Smooth muscle cell (in vitro differentiated cells): ENCODE results near the gene ZDHHC14. TPM values are rescaled to one million over a fixed set of nuclear protein-coding genes. Genes with fewer than 3 reads are reported as not detected.

Experiments
- DNase-seq: peaks from one replicate; lab custom pipeline; 2025; ENCODE audit not compliant: unreplicated experiment; lab: John Stamatoyannopoulos, UW
- H2AFZ ChIP-seq: fragments of 200-600 bp; sonication (generic); 2 replicates; pipeline ENCODE4 v1.6.0; 2016; ENCODE audit warnings: antibody characterized with exemption, low read depth, mild to moderate bottlenecking
- H3F3A ChIP-seq: fragments of 200-600 bp; sonication (generic); 2 replicates; pipeline ENCODE4 v1.6.0; 2017; ENCODE audit warnings: antibody characterized with exemption, low read depth
- H3K27ac ChIP-seq: fragments of 200-600 bp; sonication (generic); 2 replicates; pipeline ENCODE4 v1.5.1; 2016; ENCODE audit warnings: low read depth, mild to moderate bottlenecking
- H3K27me3 ChIP-seq: fragments of 200-600 bp; sonication (generic); 2 replicates; pipeline ENCODE4 v1.6.1; 2016; ENCODE audit warnings: low read depth, mild to moderate bottlenecking
- H3K36me3 ChIP-seq: fragments of 200-600 bp; sonication (generic); 2 replicates; pipeline ENCODE4 v1.5.1; 2016; ENCODE audit warnings: low read depth
- H3K4me1 ChIP-seq: fragments of 200-600 bp; sonication (generic); 2 replicates; pipeline ENCODE4 v1.5.1; 2016; ENCODE audit warnings: low read depth
- H3K4me2 ChIP-seq: fragments of 200-600 bp; sonication (generic); 2 replicates; pipeline ENCODE4 v1.6.0; 2016; ENCODE audit warnings: mild to moderate bottlenecking
- H3K4me3 ChIP-seq: fragments of 200-600 bp; sonication (generic); 2 replicates; pipeline ENCODE4 v1.5.1; 2016; ENCODE audit warnings: mild to moderate bottlenecking
- H3K79me2 ChIP-seq: fragments of 200-600 bp; sonication (generic); 2 replicates; pipeline ENCODE4 v1.6.0; 2016; ENCODE audit warnings: low read depth, mild to moderate bottlenecking
- H3K9ac ChIP-seq: fragments of 200-600 bp; sonication (generic); 2 replicates; pipeline ENCODE4 v1.6.0; 2016; ENCODE audit warnings: low read depth
- H3K9me3 ChIP-seq: fragments of 200-600 bp; sonication (generic); replicated peaks from 2 replicates; pipeline ENCODE4 v1.5.1; 2016; ENCODE audit warnings: low read depth
- H4K20me1 ChIP-seq: fragments of 200-600 bp; sonication (generic); 2 replicates; pipeline ENCODE4 v1.6.0; 2016; ENCODE audit warnings: low read depth
- WGBS: methylation state at CpG from one replicate; pipeline ENCODE4 v1.1.7; 2016; ENCODE audit warnings: low lambda C conversion rate; 5-methylcytosine and 5-hydroxymethylcytosine counted together
- polyA plus RNA-seq: library from polyadenylated mRNA; unstranded; fragments of >200 nt; fragmentation: Nextera tagmentation; extraction: Ambion mirVana; gene quantifications from 2 replicates; pipeline ENCODE4 v1.2.1, GENCODE V29; 2016
- total RNA-seq: library from RNA; depleted of rRNA; stranded (reverse); fragments of >200 nt; gene quantifications from 2 replicates; pipeline ENCODE4 v1.2.3, GENCODE V29; 2014
- TF ChIP-seq, protein P1 (sequence below): fragments of 200-600 bp; sonication (generic); IDR thresholded peaks from 2 replicates; pipeline ENCODE4 v1.5.1; 2017; ENCODE audit warnings: borderline replicate concordance, mild to moderate bottlenecking, antibody characterized with exemption; ENCODE audit not compliant: insufficient read depth, poor library complexity, severe bottlenecking

ZDHHC14 gene
- total and polyA plus RNA-seq, 2 experiments from 2014 or later, result 1.3 to 1.6 TPM

DNA sequence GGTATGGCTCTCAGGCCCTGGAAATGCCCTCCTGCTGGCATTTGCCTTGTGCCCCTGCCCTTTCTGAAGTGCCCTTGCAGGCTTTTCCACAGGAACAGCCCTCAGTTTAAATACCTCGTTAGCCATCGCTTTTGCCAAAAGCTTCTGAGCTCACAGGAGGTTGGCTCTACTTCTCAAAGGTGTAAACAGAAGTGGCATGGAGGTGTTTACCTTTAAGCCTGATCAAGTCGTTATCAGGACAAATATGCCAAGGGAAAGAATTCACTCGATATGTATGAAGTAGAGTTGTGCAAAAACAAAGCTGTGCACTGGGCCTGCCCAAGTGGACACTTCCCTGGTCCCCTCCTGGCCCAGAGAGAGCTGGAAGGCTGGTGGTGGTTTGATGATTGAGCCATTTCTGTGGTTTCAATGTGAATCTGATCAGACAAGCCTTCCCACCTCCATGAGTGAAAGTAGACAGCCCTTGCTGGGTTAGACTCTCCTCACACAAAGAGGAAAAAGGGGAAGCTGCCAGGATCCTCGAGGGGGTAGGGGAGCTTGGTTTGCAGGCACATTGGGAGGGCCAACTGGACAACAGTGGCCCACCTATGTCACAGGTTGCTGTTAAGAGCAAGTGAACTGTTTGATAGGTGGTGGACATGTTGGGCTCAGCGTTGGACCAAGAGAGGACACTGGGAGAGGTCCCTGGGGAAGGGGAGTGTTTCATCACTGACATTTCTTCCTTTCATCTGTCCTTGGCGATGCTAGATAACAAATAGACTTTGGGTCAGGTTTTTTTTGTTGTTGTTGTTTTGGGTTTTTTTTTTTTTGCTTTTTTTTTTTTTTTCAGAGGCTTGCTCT is 98.7 kb downstream of the ZDHHC14 start:
- no peak overlapping the region for H3K4me3 ChIP-seq
- no peak for DNase-seq
- H3K79me2 ChIP-seq, result no peaks in the 10 kb centered on the region
- no peak overlapping the region for H3K27ac ChIP-seq
- peaks cover 4% of the 10 kb centered on the region for H3K27me3 ChIP-seq
- TF ChIP-seq, protein P1, sequence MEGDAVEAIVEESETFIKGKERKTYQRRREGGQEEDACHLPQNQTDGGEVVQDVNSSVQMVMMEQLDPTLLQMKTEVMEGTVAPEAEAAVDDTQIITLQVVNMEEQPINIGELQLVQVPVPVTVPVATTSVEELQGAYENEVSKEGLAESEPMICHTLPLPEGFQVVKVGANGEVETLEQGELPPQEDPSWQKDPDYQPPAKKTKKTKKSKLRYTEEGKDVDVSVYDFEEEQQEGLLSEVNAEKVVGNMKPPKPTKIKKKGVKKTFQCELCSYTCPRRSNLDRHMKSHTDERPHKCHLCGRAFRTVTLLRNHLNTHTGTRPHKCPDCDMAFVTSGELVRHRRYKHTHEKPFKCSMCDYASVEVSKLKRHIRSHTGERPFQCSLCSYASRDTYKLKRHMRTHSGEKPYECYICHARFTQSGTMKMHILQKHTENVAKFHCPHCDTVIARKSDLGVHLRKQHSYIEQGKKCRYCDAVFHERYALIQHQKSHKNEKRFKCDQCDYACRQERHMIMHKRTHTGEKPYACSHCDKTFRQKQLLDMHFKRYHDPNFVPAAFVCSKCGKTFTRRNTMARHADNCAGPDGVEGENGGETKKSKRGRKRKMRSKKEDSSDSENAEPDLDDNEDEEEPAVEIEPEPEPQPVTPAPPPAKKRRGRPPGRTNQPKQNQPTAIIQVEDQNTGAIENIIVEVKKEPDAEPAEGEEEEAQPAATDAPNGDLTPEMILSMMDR, result no peak
- no peaks in the 10 kb centered on the region for H3F3A ChIP-seq
- H3K4me1 ChIP-seq, result no peaks in the 10 kb centered on the region
- WGBS, result 92% methylated on average over 7 of the region's 7 CpGs
- no peak overlapping the region for H2AFZ ChIP-seq
- no peaks in the 10 kb centered on the region for H3K36me3 ChIP-seq
- no peak overlapping the region for H3K9ac ChIP-seq
- no peaks in the 10 kb centered on the region for H3K9me3 ChIP-seq
- no peak overlapping the region for H3K4me2 ChIP-seq
- no peaks in the 10 kb centered on the region for H4K20me1 ChIP-seq

- H3K9ac ChIP-seq, result no peak overlapping the region
- H3K4me1 ChIP-seq, result no peaks in the 10 kb centered on the region
- no peaks in the 10 kb centered on the region for H3K9me3 ChIP-seq
- H3K4me3 ChIP-seq, result no peak overlapping the region
- DNase-seq, result no peak
- WGBS, result 92% methylated on average over 9 of the region's 9 CpGs
- no peak overlapping the region for H2AFZ ChIP-seq
- no peaks in the 10 kb centered on the region for H4K20me1 ChIP-seq
- H3F3A ChIP-seq, result no peaks in the 10 kb centered on the region
- H3K27ac ChIP-seq, result no peak overlapping the region
- H3K79me2 ChIP-seq, result no peaks in the 10 kb centered on the region
- H3K27me3 ChIP-seq, result peaks cover 4% of the 10 kb centered on the region
- no peak overlapping the region for H3K4me2 ChIP-seq
- H3K36me3 ChIP-seq, result no peaks in the 10 kb centered on the region
- TF ChIP-seq, protein P1, result no peak
Observed at GRCh38 chr6:157481189-157481864, 100.3 kb downstream of the ZDHHC14 start.

DNA sequence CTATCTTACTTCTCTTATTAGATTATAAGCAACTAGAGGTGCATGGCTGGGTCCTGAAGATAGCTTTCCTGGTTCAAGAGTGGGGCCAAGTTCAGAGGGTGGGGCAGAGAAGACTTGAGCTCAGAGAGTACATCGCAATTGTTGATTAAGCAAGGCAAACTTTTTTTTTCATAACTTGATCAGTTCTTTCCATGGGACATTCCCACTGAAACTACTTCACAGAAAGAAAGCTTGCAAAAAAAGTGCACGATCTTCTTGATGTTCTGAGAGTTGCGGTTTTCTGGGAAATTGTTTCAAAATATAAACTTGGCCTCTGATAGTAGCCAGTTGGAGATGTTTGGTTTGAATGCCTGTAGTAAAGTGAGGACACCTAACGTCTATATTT is 100.9 kb downstream of the ZDHHC14 start:
- 90% methylated on average over 4 of the region's 4 CpGs for WGBS
- no peaks in the 10 kb centered on the region for H3K79me2 ChIP-seq
- no peaks in the 10 kb centered on the region for H4K20me1 ChIP-seq
- H3K4me3 ChIP-seq, result no peak overlapping the region
- TF ChIP-seq, protein P1, result no peak
- H2AFZ ChIP-seq, result no peak overlapping the region
- no peak for DNase-seq
- no peaks in the 10 kb centered on the region for H3F3A ChIP-seq
- no peak overlapping the region for H3K9ac ChIP-seq
- H3K27me3 ChIP-seq, result peaks cover 4% of the 10 kb centered on the region
- no peaks in the 10 kb centered on the region for H3K9me3 ChIP-seq
- H3K36me3 ChIP-seq, result no peaks in the 10 kb centered on the region
- no peak overlapping the region for H3K27ac ChIP-seq
- H3K4me1 ChIP-seq, result no peaks in the 10 kb centered on the region
- H3K4me2 ChIP-seq, result no peak overlapping the region

DNA sequence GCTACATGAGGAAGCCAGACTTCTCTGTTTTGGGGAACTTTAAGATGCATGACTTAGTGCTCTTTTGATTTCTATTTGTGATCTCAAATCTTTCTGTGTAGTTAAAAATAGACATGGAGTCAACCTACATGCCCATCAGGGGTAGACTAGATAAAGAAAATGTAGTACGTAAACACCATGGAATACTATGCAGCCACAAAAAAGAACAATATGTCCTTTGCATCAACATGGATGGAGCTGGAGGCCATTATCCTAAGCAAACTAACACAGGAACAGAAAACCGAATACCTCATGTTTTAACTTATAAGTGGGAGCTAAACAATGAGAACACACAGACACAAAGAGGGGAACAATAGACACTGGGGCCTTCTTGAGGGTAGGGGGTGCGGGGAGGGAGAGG is 102.8 kb downstream of the ZDHHC14 start:
- Histone ChIP-seq H3K4me3 (no peak overlapping the region), H3F3A (no peaks in the 10 kb centered on the region), H2AFZ (no peak overlapping the region), H4K20me1 (no peaks in the 10 kb centered on the region), H3K27me3 (no peaks in the 10 kb centered on the region), H3K4me1 (no peaks in the 10 kb centered on the region), H3K4me2 (no peak overlapping the region), H3K36me3 (no peaks in the 10 kb centered on the region), H3K27ac (no peak overlapping the region), H3K9me3 (no peaks in the 10 kb centered on the region), H3K79me2 (no peaks in the 10 kb centered on the region), H3K9ac (no peak overlapping the region)
- no peak for DNase-seq
- TF ChIP-seq, protein P1, result no peak
- 93% methylated on average over 3 of the region's 3 CpGs for WGBS
